HG02970 (cell line): ENCODE data around the gene STXBP6.

Experiments used
- ATAC-seq: cut with Tn5 transposase; IDR thresholded peaks from one replicate; pipeline ENCODE4 v1.9.1; 2021; ENCODE audit warnings: mild to moderate bottlenecking, moderate library complexity, moderate number of reproducible peaks; ENCODE audit not compliant: unreplicated experiment, low FRiP score

Gene STXBP6

GRCh38 chr14:24894583-24895242, 155.2 kb downstream of the STXBP6 start:
- ATAC-seq, result no peak

- no peak for ATAC-seq
Measured at GRCh38 chr14:24892497-24893051, 157.4 kb downstream of the STXBP6 start.

GRCh38 chr14:24891987-24892496, 157.9 kb downstream of the STXBP6 start:
- ATAC-seq, result no peak

- ATAC-seq, result no peak
Measured at GRCh38 chr14:24890716-24891115, 159.2 kb downstream of the STXBP6 start.

- ATAC-seq, result no peak
Measured at GRCh38 chr14:24889843-24890242, 160.1 kb downstream of the STXBP6 start.

GRCh38 chr14:24888532-24888931, 161.4 kb downstream of the STXBP6 start:
- no peak for ATAC-seq

- ATAC-seq, result no peak
Measured at GRCh38 chr14:24887623-24888304, 162.2 kb downstream of the STXBP6 start.

GRCh38 chr14:24885410-24885913, 164.5 kb downstream of the STXBP6 start:
- no peak for ATAC-seq

- no peak for ATAC-seq
Measured at GRCh38 chr14:24883576-24883975, 166.4 kb downstream of the STXBP6 start.

GRCh38 chr14:24881116-24881893, 168.6 kb downstream of the STXBP6 start:
- no peak for ATAC-seq

- ATAC-seq, result no peak
Measured at GRCh38 chr14:24880689-24881088, 169.3 kb downstream of the STXBP6 start.

GRCh38 chr14:24879661-24880386, 170.1 kb downstream of the STXBP6 start:
- no peak for ATAC-seq

- no peak for ATAC-seq
Measured at GRCh38 chr14:24876996-24877395, 173.0 kb downstream of the STXBP6 start.

- no peak for ATAC-seq
Measured at GRCh38 chr14:24875991-24876878, 173.7 kb downstream of the STXBP6 start.

- ATAC-seq, result no peak
Measured at GRCh38 chr14:24875203-24875838, 174.6 kb downstream of the STXBP6 start.

GRCh38 chr14:24874514-24875202, 175.3 kb downstream of the STXBP6 start:
- no peak for ATAC-seq

- ATAC-seq, result no peak
Measured at GRCh38 chr14:24873551-24873950, 176.4 kb downstream of the STXBP6 start.
